T follicular helper cell (primary cell): ENCODE measurements around the gene MAP1LC3B2.

Experiments
- DNase-seq: peaks from one replicate; pipeline ENCODE4 v3.0.0-alpha.2; 2020; ENCODE audit warnings: low read depth

MAP1LC3B2 gene

GRCh38 chr12:116614194-116614915 lies 55.2 kb downstream of the MAP1LC3B2 start:
- no peak for DNase-seq

- no peak for DNase-seq
Measured at GRCh38 chr12:116615141-116615861, 56.1 kb downstream of the MAP1LC3B2 start.

- DNase-seq: no peak
Measured at GRCh38 chr12:116616536-116617248, 57.5 kb downstream of the MAP1LC3B2 start.

GRCh38 chr12:116619246-116619645 lies 60.1 kb downstream of the MAP1LC3B2 start:
- DNase-seq: no peak

GRCh38 chr12:116620124-116620491 lies 60.9 kb downstream of the MAP1LC3B2 start:
- DNase-seq: no peak

GRCh38 chr12:116620492-116621191 lies 61.5 kb downstream of the MAP1LC3B2 start:
- DNase-seq: no peak

GRCh38 chr12:116621194-116621593 lies 62.0 kb downstream of the MAP1LC3B2 start:
- DNase-seq: no peak

- no peak for DNase-seq
Measured at GRCh38 chr12:116624516-116624915, 65.3 kb downstream of the MAP1LC3B2 start.

- DNase-seq: no peak
Measured at GRCh38 chr12:116626153-116626552, 67.0 kb downstream of the MAP1LC3B2 start.
